ENCODE data around the gene ZMIZ1.
"Not testable (repeated sequence)": the region's sequence is repeated elsewhere in the genome, so short reads cannot be mapped to it uniquely, and the experiment has no call there.

ZMIZ1 gene

DNA sequence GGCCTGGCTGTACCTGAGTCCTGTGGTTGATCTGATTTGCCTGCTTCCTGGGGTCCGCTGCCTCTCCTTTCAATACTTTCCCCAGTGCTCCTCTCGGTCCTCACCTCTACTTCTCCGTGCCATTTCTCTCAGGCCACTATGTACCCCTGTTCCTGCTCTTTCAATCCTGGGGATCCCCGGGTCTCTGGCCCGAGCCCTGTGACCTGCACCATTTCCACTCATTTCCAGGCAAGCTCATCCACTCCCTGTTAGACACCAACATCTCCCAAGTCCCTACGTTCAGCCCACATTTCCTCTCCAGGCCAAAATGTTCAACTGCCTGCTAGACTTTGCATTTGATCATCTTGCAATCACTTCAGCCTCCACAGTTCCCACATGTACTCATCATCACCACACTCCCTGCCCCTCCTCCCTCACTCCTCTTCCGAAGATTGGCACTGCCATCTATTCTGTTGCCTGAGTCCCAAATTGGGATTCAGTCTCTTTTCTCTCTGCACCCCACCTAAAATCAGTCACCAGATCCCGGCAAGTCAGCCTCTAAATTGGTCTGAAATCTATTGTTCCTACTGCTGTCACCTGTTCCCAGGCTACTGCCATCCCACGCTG, 34.4 kb upstream of the ZMIZ1 start:
- TF ChIP-seq, protein P1, sequence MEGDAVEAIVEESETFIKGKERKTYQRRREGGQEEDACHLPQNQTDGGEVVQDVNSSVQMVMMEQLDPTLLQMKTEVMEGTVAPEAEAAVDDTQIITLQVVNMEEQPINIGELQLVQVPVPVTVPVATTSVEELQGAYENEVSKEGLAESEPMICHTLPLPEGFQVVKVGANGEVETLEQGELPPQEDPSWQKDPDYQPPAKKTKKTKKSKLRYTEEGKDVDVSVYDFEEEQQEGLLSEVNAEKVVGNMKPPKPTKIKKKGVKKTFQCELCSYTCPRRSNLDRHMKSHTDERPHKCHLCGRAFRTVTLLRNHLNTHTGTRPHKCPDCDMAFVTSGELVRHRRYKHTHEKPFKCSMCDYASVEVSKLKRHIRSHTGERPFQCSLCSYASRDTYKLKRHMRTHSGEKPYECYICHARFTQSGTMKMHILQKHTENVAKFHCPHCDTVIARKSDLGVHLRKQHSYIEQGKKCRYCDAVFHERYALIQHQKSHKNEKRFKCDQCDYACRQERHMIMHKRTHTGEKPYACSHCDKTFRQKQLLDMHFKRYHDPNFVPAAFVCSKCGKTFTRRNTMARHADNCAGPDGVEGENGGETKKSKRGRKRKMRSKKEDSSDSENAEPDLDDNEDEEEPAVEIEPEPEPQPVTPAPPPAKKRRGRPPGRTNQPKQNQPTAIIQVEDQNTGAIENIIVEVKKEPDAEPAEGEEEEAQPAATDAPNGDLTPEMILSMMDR (IDR thresholded peaks at IDR 0.05) = no peak

DNA sequence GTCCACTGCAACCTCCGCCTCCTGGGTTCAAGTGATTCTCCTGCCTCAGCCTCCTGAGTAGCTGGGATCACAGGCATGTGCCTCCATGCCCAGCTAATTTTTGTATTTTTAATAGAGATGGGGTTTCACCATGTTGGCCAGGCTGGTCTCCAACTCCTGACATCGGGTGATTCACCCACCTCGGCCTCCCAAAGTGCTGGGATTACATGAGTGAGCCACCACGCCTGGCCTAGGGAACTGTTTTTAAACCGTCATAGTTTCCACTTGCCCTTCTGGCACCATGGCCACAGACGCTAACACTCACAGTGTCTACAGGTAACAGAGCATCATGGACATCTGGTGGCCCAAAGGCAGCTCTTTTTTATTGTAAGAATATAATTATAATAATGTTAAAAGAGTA, 32.4 kb upstream of the ZMIZ1 start:
- not testable (repeated sequence) for H3K27ac ChIP-seq

More for the DNA sequence above, 34.4 kb upstream of the ZMIZ1 start:
- H3K27ac ChIP-seq = no peak overlapping the region

GRCh38 chr10:79038104-79038840, 30.5 kb upstream of the ZMIZ1 start:
- H3K27ac ChIP-seq = no peak overlapping the region
- TF ChIP-seq, protein P1 (IDR thresholded peaks at IDR 0.05) = no peak
- TF ChIP-seq ZFX (IDR thresholded peaks at IDR 0.05; ENCODE audit: borderline replicate concordance) = no peak

GRCh38 chr10:79038841-79039201, 29.9 kb upstream of the ZMIZ1 start:
- TF ChIP-seq, protein P1 (IDR thresholded peaks at IDR 0.05) = no peak
- no peak for TF ChIP-seq ZFX (IDR thresholded peaks at IDR 0.05; ENCODE audit: borderline replicate concordance)
- H3K27ac ChIP-seq = no peak overlapping the region

DNA sequence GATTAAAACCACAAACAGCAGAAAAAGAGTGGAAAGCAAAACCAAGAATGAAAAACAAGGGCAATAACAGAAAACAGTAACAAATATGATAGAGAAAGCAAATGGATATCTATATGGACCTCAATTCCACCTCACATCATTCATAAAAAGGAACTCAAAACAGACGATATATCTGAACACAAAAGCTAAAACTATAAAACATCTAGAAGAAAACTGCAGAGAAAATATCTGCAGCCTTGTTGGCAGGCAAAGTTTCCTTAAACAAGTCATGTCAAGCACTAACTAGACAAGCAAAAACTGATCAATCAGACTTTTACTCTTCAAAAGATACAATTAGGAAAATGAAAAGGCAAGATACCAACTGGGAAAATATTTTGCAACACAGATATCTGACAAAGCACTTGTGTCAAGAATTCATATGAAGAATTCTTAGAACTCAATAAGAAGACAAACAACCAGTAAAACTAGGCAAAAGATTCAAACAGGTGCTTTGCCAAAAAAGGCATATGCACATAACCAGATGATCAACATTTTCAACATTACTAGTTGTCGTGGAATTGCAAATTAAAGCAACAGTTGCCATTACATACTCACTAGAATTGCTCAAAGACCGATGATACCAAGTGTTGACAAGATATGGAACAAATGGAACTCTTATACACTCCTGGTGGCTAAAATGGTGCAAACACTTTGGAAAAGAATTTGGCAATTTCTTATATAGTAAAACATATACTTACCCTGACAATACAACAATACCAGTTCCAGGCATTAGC, 25.9 kb upstream of the ZMIZ1 start:
- TF ChIP-seq ZFX (IDR thresholded peaks at IDR 0.05; ENCODE audit: borderline replicate concordance) = no peak
- TF ChIP-seq, protein P1 (IDR thresholded peaks at IDR 0.05) = no peak
- H3K27ac ChIP-seq = no peak overlapping the region

DNA sequence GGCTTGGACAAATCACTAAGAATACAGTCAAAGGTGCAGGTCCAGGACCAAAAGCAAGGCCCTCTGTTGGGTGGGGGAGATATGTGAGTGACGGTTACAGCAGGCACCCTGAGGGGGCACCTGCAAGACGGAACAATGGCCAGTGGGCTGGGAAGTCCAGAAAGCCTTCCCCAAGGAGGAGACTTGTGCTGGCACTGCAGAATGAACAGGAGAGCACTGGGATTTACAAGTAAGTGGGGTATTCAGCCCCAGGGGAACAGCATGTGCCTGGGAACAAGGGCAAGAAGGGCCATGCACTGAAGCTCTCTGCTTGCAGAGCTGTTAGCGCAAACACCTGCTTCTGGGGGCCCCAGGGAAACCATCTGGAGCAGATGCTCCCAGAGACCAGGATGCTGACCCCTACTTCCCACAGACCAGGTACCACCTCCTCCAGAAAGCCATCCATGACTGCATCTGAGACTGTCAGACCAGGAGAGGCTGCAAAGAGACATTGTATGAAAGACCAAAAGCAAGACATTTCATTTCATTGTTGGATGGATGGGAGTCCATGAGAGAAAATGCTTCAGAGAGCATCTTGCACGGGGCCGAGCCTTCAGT, 24.6 kb upstream of the ZMIZ1 start:
- TF ChIP-seq ZFX (IDR thresholded peaks at IDR 0.05; ENCODE audit: borderline replicate concordance) = no peak
- TF ChIP-seq, protein P1 (IDR thresholded peaks at IDR 0.05) = no peak
- no peak overlapping the region for H3K27ac ChIP-seq

GRCh38 chr10:79044846-79045245, 23.9 kb upstream of the ZMIZ1 start:
- H3K27ac ChIP-seq = no peak overlapping the region
- TF ChIP-seq ZFX (IDR thresholded peaks at IDR 0.05; ENCODE audit: borderline replicate concordance) = no peak
